Glomerular visceral epithelial cell (primary cell): Measurements from ENCODE around the gene B9D1.

ENCODE experiments used
- DNase-seq: peaks from one replicate; pipeline ENCODE4 v3.0.0-alpha.2; 2016; ENCODE audit errors: extremely low spot score

B9D1 gene, protein sequence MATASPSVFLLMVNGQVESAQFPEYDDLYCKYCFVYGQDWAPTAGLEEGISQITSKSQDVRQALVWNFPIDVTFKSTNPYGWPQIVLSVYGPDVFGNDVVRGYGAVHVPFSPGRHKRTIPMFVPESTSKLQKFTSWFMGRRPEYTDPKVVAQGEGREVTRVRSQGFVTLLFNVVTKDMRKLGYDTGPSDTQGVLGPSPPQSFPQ

DNA sequence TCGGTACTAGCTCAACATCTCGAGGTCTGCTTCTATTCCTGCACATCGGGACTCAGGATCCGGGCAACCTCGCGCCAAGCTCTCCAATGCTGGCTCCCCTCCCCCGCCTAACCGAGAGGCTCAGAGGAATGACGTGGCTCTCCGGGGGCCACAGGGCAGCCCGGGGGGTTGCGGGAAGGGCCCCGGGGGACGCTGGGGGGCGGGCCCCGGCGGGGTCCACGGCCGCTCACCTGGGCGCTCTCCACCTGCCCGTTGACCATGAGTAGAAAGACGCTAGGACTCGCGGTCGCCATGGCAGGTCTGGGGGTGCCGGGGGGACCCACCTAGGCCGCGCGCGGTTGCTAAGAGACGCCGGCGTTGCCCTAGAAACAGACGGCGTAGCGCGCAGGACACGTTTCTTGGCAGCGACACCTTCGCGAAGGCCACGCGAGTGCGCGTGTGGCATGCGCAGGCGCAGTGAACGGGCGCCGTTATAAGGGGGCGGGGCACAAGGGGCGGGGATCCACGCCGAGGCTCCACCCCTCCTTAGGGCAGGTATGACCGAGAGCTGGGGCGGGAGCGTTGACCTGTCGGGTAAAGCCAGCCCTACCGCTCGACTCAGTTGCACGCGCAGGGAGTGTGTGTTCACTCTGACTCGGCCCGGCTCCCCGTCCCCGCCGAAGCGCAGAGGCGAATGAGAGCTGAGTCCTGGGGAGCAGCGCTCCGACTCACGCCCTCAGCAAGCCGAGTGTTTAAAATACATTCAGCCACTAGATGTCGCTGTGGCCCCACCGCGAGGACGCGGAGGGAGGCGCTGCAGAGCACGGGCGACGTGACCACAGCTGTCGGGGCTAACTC, at the start of gene B9D1:
TSS of gene B9D1 (minus strand) at position 447 of the 837 bp plus-strand sequence. CDS start at position 293, 154 bp downstream.
- DNase-seq: peak; percentile 94

DNA sequence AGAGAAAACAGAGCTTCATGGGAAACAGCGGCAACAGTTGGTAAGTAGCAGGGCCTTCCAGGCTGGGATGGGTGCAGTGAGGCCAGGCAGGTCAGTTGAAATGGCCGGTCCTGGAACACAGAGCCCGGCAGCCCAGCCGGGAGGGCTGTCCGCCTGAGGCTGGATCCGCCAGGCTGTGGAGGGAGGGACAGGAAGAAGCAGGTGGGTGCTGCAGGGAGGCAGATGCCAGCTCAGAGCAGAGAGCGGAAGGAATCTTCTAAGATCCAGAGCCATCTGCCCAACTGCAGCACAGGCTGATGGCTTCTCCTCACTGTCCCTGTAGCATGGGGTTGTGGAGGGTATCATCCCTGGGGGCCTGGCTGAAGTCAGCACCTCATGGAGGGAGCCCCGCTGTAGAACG, 49.1 kb upstream of the B9D1 start:
- no peak for DNase-seq

DNA sequence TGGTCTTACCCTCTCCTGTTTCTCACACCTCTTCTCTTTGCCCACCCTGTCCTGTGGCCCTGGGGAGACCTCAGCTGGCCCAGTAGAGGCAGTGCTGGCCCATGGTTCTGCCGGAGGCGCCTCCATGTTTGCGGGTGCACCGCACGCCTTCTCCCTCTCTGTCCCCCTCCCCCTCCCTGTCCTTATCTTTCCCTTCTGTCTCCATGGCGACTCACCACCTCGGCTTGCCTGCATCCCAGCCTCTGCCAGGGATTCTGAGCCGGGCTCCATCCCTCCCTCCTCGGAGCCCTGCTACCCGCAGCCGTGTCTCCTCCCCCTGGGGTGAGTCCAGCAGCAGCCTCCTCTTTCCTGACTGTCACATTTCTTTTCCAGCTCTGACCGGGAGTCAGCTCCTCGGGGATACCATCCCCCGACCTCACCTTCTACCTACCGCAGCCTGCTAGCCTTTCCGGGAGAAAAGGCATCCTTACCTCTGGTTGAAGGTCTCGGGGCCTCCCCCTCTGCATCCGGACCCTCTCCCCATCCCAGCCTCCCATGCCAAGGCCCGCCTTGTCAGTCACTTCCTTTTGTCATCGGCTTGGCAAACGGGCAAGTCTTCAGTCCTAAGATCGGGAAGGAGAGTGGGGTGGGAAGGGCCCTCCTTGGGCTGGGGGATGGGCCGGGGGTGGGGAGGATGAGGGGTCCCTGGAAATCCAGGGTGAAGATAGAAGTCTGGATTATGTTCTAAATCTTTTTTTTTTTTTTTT, 48.5 kb upstream of the B9D1 start, which contains the start of gene RNF112:
TSS of gene RNF112 (plus strand) at position 358 of the 746 bp plus-strand sequence. CDS start at position 535, 177 bp downstream.
- no peak for DNase-seq

DNA sequence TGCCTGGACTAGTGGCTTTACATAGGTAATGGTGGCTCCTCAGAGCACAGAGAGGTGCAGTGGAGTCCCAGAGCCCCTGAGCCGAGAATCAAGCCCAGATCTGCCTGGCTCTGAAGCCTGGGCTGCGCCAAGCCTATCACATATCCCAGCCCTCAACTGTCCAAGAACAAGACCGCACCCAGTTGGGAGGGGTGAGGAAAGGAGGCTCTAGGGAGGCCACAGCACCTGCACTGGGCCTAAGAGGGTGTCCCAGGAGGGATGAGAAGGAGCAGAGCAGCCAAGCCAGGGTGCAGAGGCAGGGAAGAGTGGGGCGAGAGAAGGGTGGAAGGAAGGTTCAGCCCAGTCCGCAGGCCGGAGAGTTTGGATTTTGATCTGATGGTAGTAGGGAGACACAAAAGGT, 47.6 kb upstream of the B9D1 start:
- no peak for DNase-seq

DNA sequence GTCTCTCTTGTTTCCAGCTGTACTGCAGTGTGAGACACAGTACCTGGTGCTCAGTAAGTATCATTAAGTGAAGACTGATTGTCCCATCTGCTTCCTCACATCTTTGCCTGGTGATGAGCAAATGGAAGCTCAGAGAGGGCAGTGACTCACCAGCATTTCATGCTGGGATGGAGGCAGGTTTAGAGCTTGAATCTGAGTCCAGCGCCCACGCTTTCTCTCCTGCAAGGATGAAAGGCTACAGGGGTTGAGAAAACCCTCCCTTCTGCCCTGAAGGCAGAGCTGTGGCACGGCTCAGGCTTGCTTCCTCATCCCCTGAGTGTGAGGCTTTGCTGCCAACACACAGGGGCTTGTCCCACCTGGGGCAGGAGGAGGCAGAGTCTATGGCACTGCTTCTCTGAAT, 47.0 kb upstream of the B9D1 start:
- peak; percentile 39 for DNase-seq

DNA sequence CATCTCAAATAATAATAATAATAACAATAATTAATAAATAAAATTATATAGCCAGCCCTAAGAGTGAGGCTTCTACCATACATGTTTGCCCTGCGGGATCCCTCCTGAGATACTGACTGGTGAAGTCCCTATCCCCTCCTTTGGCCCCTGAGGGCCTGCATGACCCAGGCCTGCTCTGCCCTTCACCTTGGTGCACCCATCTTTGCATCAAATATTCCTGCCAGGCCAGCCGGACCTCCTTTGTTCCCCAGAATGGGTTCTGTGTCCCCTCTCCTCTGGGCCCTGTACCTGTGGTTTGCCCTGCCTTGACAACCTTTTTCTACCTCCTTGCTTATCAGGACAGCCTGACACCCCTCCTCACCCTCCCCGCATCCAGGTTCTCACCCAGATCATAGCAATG, 46.5 kb upstream of the B9D1 start:
- DNase-seq: no peak

DNA sequence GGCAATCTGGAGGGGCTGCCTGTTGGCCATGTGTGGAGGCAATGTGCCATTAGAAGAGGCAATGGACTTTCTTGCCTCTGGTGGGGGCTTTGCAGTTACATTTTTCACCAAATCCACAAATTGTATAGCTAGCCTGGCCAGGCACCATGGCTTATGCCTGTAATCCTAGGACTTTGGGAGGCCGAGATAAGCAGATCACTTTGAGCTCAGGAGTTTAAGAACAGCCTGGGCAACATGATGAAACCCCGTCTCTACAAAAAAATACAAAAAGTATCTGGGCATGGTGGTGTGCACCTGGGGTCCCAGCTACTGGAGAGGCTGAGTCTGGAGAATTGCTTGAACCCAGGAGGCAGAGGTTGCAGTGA, 45.8 kb upstream of the B9D1 start:
- no peak for DNase-seq

DNA sequence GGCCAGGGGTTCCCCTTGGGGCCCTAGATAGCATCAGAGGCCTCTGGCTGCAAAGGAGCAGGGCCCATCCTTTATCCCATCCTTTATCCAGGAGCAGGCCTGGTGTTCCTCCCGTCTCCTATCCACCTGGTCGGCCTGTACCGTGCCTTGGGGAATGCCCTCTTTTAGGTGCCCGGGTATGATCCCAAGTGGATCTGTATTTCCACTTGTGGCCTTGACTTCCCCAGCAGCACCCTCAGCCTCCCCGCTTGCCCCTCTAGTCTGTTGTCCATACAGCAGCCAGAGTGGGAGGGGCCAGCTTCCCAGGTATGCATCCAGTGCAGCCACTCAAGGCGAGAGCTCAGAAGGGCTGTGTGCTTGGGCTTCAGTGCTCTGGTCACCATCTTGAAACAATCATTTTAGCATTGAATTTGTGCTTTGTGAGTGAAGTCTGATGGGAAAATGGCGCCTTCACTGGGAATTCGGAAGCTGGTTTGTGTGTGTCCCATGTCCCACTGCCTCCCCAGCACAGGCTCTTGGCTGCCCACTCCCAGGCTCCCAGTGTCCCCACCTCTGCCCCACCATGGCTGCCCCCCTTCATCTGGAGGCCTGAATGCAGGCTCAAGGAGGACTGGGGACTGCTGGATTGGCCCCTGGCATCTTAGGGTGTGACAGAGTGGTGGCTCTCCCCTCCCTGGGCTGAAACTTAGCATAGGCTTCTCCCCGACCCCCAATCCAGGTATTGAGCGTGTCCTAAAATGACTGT, 45.2 kb upstream of the B9D1 start:
- DNase-seq: no peak

DNA sequence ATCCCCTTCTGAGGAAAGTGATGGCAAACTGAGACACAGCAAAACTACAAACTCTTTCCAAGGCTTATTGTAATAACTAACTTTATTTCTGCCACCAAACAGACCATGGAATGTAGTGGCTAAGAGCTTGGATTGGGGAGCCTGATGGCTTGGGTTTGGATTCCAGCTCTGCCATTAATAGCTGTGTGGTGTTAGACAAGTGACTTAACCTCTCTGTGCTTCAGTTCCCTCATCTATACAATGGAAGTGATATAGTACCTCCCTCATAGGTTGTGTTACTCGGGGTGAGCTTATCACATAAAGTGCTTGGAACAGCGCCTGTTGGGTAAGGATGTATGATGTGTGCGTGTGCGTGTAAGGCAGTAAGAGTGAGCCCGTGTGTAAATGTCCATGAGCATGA, 42.6 kb upstream of the B9D1 start:
- DNase-seq: no peak

DNA sequence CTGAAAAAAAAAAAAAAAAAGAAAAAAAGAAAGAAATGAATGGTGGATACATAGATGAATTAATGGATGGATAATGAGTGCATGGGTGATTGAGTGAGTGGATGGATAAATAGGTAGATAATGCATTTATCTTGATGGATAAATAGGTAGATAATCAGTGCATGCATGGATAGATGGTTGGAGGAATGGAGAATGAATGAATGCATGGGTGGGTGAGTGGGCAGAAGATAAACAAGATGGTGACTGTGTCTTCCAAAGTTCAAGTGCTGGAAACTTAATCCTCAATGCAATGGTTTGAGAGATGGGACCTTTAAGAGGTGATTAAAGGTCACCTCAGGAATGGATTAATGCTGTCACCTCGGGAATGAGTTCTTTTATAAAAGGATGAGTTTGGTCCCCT, 41.7 kb upstream of the B9D1 start:
- no peak for DNase-seq

DNA sequence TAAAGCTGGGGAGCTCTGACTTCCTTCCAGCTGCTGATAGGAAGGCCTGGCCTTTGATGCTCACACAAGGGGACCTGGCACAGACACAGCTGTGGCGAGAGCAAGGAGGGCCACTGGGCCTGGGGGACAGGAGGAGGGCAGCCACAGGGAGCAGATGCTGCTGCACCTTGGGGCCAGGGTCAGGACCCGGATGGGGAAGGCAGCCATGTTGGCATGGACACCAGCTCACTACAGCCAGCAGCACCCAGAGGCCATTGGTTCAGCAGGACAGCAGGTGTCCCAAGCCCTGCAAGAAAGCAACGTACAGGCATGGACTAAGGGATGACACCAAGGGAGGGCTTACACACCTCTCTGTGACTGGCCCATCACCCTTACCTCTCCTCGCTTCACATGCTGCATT, 40.5 kb upstream of the B9D1 start:
- DNase-seq: no peak

DNA sequence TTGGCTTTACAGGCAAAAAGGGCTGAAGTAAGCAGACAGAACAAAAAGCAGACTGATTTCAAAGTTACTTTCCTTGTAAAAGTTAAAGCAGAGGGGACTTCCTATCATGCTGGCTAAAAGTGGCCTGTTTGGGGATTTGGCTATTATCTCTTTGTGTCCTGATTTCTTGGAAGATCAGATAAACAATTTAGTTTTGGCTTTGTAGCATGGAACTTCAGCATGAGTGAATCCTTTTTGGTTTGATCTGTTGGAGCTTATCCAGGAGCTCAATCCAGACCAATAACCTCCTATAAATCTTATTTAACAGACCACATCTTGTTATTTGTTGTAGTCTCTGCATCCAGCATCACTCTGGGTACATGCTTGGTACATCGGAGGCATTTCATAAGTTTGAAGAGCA, 39.6 kb upstream of the B9D1 start:
- DNase-seq: no peak

DNA sequence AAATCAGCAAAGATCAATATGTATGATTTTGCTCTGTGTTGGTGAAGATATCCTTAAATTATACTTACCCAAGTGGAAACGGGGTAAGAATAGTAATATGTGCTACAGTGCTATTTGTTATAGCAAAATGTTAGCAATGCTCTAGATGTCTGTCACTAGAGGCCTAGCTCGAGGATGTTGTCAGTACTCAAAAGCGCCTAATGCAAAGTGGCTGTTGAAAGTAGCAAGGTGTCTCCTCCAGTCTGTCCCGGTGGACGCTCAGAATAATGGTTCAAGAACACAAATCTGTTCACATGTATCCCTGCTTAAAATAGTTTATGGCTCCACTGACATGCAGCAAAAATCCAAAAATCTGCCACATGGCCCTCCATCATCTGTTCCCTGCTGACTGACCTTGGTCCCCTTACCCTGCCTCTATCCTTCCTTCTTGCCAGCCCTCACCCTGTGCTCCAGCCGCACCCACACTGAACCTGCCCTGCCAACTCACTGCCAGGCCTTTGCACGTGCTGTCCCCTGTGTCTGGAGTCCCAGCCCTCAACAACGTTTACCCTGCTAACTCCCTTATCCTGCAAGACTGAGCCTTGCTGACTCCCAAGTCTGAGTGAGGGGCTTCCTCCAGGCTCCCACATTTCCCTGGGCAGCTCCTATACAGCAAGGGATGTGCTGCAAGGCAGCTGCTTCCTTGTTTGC, 38.9 kb upstream of the B9D1 start:
- DNase-seq: no peak

DNA sequence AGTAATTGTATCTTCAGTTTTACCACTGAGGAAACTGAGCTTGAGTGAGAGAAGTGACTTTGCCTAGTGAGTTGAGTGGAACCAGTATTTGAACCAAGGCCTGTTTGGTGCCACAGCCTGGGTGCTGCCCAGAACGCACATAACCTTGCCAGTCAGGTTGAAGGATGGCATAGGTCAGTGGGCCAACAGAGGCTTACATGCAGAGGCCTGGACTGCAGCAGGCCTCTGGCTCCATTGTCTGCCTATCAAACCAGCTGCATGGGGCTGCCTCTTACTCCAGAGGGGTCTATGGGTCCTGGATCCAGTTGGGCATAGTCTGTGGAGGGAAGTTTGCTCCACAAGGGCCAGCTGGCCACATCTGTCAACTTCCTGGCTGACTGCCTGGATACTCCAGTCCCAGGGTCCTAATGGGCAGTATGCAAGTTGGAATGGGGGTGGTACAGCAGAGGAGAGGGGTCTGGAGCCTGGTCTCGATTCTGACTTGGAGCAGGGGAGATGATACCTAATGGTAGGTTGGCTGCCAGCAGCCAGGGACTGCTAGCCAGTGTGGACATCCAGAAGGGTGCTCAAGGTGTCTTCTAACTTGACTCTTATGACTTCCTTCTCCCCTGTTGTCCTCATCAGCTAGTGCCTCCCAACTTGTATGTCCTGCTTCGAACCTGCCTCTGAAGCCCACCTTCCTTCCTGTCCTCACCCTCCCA, 37.4 kb upstream of the B9D1 start:
- DNase-seq: no peak

DNA sequence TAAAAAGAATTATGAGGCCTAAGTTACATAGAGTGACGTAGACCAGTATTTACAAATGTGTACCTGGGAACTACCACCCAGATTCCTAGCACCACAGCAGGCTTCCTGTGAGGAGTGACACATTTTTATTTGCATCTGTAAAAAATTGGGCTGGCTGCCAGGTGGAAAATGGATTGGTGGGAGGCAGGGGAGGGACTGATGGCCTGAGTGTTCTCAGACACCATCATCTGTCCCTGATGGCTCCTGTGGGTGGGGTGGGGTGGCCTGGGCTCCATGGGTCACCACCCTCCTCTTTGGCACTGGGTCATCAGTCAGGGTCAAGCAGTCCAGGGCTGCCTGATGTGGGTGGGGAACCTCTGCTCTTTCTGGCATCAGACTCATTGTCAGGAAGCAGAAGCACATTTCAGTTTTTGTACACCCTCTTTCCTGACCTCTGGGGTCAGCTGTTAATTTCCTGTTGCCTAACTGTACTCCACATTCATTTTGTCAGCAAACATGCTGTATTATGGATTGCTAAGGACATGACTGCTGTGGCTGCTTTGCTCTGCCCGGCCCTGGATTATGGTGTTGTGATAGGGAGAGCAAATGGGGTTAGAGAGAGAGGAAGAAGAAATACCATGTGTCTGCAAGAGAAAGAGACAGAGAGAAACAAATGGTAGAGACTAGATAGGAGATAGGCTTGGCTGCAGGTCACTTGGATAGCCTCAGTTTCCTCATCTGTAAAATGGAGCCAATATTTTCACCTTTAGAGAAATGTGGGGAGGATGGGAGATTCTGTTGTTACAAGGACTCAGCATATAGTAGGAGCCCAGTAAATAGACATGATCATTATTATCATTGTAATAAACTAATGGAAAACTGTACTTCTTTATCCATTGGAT, 36.0 kb upstream of the B9D1 start:
- DNase-seq: peak; percentile 7

DNA sequence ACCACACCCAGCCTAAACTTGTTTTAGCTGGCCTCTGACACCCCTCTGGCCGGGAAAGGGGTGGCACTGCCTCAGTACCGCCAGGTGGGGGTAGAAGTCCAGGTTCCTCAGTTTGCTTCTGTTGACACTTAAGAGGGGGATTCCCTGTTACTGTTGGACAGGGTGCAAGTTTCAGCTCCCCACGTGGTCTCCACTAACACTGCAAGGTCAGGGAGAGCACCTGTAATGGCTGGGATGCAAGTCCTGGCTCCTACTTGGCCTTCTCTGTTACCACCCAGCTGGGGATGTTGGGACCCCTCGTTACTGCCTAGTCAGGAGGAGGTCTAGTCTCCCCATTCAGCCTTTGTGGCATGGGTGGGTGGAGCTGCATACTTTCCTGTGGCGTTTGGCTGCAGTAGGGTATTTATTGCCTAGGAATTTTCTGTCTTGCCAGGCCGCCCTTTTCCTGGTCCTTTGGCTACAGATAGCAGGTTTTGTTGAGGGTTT, 35.1 kb upstream of the B9D1 start:
- no peak for DNase-seq

DNA sequence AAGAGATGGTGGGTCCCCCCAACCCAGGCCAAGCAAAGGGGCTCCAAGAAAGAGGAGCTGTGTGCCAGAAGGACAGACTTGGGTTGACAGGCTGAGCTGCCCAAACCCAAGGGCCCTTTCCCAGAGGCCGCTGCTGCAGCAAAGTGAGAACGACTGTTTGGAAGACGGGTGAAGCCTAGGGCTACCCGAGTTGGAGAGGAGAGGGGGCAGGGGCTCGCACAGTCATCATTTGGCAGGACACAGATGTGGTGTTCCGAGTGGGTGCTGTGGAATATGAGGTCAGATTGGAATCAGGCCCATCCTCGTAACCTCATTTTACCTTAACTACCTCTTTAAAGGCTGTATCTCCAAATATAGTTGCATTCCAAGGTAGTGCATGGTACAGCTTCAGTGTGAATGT, 29.8 kb upstream of the B9D1 start:
- DNase-seq: no peak

DNA sequence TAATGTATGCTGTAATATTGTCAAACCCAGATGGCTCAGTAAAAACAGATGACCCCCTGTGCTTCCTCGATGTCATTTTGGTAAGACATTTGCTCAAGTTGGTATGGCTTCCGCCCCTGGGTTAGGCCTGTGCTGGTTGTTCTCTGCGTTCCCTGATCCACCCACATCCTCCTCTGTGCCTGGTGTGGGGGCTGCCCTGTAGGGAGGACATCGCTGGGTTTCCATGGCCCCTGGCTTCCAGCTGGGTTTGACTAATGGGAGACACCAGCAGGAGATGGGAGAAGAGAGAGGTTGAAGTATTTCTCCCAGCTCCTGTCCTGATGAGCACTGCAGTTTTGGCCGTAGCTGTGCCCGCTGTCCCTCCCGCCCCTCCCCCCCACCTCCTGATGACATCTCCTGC, 28.9 kb upstream of the B9D1 start:
- DNase-seq: no peak

DNA sequence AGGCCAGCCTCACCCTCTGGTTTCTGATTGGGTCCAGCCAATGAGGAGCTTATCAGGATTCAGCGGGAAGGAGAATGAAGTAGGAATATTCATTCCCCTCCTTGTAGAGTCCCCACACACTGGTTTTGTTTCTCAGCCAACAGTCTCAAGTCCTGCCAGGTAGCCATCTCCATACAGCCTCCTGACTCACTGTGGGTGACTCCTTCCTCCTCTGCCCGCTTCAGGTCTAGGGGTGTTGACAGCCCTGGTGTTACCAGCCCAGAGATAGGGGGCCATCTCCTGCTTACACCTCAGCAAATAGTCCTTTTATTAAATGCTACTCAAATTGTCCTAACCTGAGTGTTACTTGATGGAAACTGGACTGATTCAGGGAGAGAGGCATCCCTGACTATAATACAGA, 28.4 kb upstream of the B9D1 start:
- DNase-seq: no peak
